GM21515 (cell line): ENCODE measurements around the gene ETV7.

Source experiments
- ATAC-seq: cut with Tn5 transposase; IDR thresholded peaks from one replicate; pipeline ENCODE4 v1.9.1; 2021; ENCODE audit not compliant: unreplicated experiment

ETV7 gene

GRCh38 chr6:36384095-36384494 lies 3.4 kb downstream of the ETV7 start:
- no peak for ATAC-seq

- no peak for ATAC-seq
These were observed 3.9 kb downstream of the ETV7 start for GRCh38 chr6:36383606-36384005.

- ATAC-seq = no peak
These were observed 4.5 kb downstream of the ETV7 start for GRCh38 chr6:36382976-36383375.

- no peak for ATAC-seq
These were observed 5.7 kb downstream of the ETV7 start for GRCh38 chr6:36381502-36382389.

- no peak for ATAC-seq
These were observed 7.3 kb downstream of the ETV7 start for GRCh38 chr6:36380166-36380565.

GRCh38 chr6:36378936-36379335 lies 8.5 kb downstream of the ETV7 start:
- ATAC-seq = no peak

GRCh38 chr6:36378243-36378920 lies 9.1 kb downstream of the ETV7 start:
- ATAC-seq = no peak

GRCh38 chr6:36377594-36377993 lies 9.9 kb downstream of the ETV7 start:
- ATAC-seq = no peak

GRCh38 chr6:36376742-36377141 lies 10.7 kb downstream of the ETV7 start:
- ATAC-seq = no peak

- ATAC-seq = no peak
These were observed 11.3 kb downstream of the ETV7 start for GRCh38 chr6:36376183-36376582.

- no peak for ATAC-seq
These were observed 11.8 kb downstream of the ETV7 start for GRCh38 chr6:36375644-36376155.

- no peak for ATAC-seq
These were observed 12.5 kb downstream of the ETV7 start for GRCh38 chr6:36374972-36375371.

GRCh38 chr6:36374194-36374593 lies 13.3 kb downstream of the ETV7 start:
- ATAC-seq = no peak

- no peak for ATAC-seq
These were observed 14.0 kb downstream of the ETV7 start for GRCh38 chr6:36373368-36374019.

GRCh38 chr6:36372088-36372487 lies 15.4 kb downstream of the ETV7 start:
- ATAC-seq = no peak

GRCh38 chr6:36371211-36371610 lies 16.3 kb downstream of the ETV7 start:
- no peak for ATAC-seq

- ATAC-seq = no peak
These were observed 16.8 kb downstream of the ETV7 start for GRCh38 chr6:36370638-36371037.

- ATAC-seq = no peak
These were observed 18.3 kb downstream of the ETV7 start for GRCh38 chr6:36368921-36369865.

- ATAC-seq = no peak
These were observed 19.0 kb downstream of the ETV7 start for GRCh38 chr6:36368421-36368820.

GRCh38 chr6:36367743-36368142 lies 19.7 kb downstream of the ETV7 start:
- no peak for ATAC-seq
